Measurements from ENCODE around the gene MYL3. TPM values are rescaled to one million over a fixed set of nuclear protein-coding genes. Genes with fewer than 3 reads are reported as not detected.
"Not testable (repeated sequence)": the region's sequence is repeated elsewhere in the genome, so short reads cannot be mapped to it uniquely, and the experiment has no call there.

Gene MYL3
- total RNA-seq, result not detected

DNA sequence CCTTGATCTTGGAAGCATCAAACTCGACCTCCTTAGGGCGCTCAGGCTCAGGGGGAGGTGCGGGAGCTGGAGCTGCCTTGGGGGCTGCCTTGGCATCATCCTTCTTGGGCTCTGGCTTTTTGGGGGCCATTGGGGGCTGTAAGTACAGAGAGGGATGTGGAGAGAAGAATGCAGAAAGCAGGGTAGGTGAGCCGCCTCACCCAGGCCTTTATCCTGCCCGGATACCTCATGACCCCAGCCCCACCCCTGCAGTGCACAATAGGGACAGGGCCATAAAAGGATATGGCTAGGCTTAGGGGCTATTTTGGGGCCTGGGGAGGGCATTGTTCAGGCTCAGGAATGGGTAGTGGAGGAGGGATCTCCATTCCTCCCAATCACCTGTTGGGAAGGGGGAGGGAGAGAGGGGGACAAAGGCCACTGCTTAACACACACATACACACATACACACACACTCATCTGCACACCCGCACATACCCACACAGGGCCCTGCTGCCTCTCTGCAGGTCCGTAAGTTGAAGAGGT, at the start of gene MYL3:
Gene MYL3 (minus strand): TSS at position 184 of the 522 bp plus-strand sequence. CDS start 54 bp downstream, at position 130.
- DNase-seq (ENCODE audit: low spot score in 2 of 2) (no peak), FAIRE-seq (no peak)

DNA sequence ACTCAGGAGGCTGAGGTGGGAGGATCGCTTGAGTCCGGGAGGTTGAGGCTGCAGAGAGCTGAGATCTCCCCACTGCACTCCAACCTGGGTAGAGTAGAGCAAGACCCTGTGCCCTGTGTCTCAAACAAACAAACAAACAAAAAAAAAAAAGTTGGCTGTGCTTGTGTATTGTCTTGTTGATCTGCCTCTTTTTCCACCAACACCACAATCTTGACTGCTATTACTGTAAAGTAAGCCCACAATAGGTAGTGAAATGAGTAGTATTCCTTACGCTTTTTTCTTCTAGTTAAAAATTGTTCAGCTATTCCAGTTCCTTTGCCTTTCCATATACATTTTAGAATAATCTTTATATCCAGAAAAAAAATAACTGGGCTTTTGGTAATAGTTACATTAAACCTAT, 49.7 kb upstream of the MYL3 start:
- DNase-seq (ENCODE audit: low spot score in 2 of 2), result no peak
- FAIRE-seq, result no peak

GRCh38 chr3:46910914-46911313, 47.7 kb upstream of the MYL3 start:
- FAIRE-seq; DNase-seq (ENCODE audit: low spot score in 2 of 2): not testable (repeated sequence)

- FAIRE-seq, result no peak
- no peak for DNase-seq (ENCODE audit: low spot score in 2 of 2)
Observed at GRCh38 chr3:46910166-46910760, 47.0 kb upstream of the MYL3 start.

- DNase-seq (ENCODE audit: low spot score in 2 of 2) (peak; percentile 74 to 95), FAIRE-seq (no peak)
Observed at GRCh38 chr3:46909535-46910161, 46.4 kb upstream of the MYL3 start.

- DNase-seq (ENCODE audit: low spot score in 2 of 2) (no peak), FAIRE-seq (no peak)
Observed at GRCh38 chr3:46908986-46909534, 45.8 kb upstream of the MYL3 start.

GRCh38 chr3:46908294-46908985, 45.2 kb upstream of the MYL3 start:
- no peak for FAIRE-seq
- no peak for DNase-seq (ENCODE audit: low spot score in 2 of 2)

GRCh38 chr3:46907960-46908293, 44.7 kb upstream of the MYL3 start:
- FAIRE-seq (peak; percentile 6), DNase-seq (ENCODE audit: low spot score in 2 of 2) (no peak)

- DNase-seq (ENCODE audit: low spot score in 2 of 2) (no peak), FAIRE-seq (no peak)
Observed at GRCh38 chr3:46907271-46907670, 44.0 kb upstream of the MYL3 start.

DNA sequence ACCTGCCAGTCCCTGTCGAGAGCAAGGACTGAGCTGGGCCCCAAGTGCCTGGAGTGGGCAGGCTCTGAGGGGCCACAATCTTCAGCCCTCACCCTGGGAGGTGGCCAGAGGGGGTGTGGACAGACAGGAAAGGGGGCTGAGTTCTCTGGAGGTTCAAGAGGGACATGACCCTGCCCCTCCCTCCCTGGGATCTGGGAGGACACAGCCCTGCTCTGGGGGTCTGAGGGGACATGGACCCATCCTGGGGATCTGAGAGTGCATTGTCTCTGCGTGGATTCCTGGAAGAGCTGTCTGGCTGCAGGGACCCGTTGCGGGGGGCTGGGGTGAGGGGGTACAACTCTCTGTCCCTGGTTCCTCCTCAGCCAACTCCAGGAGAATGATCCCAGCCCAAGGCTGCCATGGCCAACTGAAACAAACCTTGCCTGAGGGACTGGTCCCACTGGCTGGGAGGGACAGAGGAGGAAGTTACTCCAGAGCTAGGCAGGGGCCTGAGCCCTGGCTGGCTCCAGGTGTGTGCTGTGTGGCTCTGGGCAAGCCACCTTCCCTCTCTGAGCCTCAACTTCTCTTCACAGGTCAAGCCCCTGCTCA, 43.3 kb upstream of the MYL3 start:
- DNase-seq (ENCODE audit: low spot score in 2 of 2) (no peak), FAIRE-seq (no peak)

DNA sequence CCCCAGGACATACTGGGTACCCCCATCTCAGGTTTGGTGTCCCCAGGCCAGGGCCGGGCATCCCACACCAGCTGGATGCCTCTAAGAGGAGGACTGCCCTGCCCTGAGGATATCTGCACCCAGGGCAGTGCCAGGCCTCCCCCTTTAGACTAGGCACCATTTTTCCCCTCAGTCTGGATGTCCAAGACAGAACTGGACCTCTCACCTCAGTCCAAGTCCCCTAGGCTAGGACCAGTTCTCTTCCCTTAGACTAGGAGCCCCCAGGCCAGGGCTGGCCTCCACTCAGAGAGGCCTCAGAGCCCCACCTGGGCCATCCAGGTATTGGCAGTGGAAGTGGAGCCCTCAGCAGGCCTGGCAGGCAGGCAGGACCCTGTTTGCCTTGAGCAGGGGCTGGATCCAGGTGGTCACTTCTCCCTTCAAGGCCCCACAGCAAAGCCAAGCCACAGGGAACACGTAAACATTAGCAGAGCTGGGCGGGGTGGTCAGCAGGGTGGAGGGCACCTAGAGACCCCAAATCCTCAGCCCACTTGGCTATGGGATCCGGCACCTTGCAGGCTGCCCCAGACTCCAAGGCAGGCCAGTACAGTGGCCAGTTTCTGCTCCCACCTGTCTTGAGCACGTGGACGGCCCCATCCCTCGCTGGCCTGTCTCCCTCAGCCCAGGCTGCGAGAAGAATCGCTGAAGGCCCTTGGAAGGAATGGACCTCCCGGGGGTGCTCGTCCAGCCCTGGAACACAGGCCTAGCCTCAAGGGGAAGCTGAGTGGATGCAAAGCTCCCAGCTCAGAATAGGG, 42.6 kb upstream of the MYL3 start:
- FAIRE-seq, result no peak
- no peak for DNase-seq (ENCODE audit: low spot score in 2 of 2)

DNA sequence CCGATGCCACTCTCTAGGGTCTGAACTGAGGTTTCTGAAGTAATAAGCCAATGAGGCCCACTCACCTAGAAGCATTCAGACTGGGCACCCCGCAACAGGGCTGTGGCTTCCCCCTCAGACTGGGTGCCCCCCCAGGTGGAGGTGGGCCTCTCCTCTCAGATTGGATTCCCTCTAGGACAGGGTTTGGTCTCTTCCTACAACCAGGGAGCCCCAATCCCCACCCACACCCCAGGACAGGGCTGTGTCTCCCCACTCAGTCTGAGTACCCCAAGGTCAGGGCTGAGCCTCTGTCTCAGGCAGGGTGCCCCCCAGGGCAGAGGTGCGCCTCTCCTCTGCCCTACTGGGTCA, 41.9 kb upstream of the MYL3 start:
- no peak for DNase-seq (ENCODE audit: low spot score in 2 of 2)
- FAIRE-seq, result no peak

- no peak for FAIRE-seq
- DNase-seq (ENCODE audit: low spot score in 2 of 2), result no peak
Observed at GRCh38 chr3:46904303-46905212, 41.3 kb upstream of the MYL3 start.

DNA sequence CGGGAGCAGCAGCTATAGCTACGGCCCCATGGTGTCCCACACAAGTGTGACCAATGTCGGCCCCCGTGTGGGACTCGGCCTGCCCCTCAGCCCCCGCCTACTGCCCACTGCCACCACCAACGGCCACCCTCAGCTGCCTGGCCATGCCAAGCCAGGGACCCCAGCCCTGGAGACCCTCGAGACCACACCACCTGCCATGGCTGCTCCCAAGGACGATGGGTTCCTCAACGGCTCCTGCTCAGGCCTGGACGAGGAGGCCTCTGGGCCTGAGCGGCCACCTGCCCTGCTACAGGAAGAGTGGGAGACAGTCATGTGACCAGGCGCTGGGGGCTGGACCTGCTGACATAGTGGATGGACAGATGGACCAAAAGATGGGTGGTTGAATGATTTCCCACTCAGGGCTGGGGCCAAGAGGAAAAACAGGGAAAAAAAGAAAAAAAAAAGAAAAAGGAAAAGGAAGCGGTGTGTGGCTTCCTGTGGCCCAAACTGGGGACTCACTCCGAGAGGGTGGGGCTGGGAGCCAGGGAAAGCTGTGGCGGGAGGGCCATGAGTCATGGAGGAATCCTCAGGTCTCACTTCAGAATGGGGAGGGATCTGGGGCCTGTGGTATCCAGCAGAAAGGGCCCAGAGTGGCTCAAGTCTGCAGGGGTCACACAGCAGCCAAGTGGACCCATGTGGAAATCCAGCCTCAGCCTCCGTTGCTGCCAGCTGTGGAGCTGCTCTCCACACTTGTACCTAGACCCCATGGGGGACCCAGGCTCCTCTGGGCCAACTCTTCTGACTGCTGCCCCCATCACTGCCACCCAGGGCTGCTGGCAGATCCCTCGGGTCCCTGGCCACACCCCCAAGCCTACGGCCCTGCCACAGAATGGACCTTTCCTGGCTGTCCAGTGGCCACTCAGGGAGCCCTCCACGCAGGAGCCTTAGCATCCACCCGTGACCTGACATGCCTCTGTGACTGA, 40.4 kb upstream of the MYL3 start:
- FAIRE-seq (no peak), DNase-seq (ENCODE audit: low spot score in 2 of 2) (no peak)

GRCh38 chr3:46902188-46902631, 39.0 kb upstream of the MYL3 start:
- DNase-seq (ENCODE audit: low spot score in 2 of 2) (no peak), FAIRE-seq (no peak)

GRCh38 chr3:46901591-46902187, 38.4 kb upstream of the MYL3 start:
- DNase-seq (ENCODE audit: low spot score in 2 of 2), result no peak
- FAIRE-seq, result no peak

DNA sequence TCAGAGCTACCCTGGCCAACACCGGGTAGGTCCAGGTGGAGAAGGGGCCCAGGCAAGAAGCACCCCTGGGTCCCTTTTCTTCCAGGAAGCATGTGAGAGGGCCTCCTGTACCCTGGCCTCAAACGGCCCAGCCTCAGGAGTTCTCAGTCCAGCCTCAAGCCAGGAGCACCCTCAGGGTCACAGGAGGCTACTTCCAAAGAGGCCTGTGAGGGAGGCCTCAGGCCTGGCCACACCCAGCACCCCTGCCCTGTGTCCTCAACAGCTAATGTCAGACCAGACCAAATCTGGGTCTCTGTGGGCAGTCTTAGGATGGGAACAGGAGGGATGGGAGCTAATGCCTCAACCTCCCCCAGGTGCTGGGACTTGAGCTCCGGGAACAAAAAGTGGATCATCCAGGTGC, 37.8 kb upstream of the MYL3 start:
- no peak for FAIRE-seq
- DNase-seq (ENCODE audit: low spot score in 2 of 2), result no peak

- no peak for FAIRE-seq
Observed at GRCh38 chr3:46900356-46900755, 37.1 kb upstream of the MYL3 start.

More at GRCh38 chr3:46900356-46900755, 37.1 kb upstream of the MYL3 start:
- DNase-seq (ENCODE audit: low spot score in 2 of 2), result no peak
